Tibial nerve (tissue), 4 donors: ENCODE results near the gene WFDC6. TPM values are rescaled to one million over a fixed set of nuclear protein-coding genes. Genes with fewer than 3 reads are reported as not detected.

Experiments used
- DNase-seq, 2 donors: peaks; one replicate each; pipeline ENCODE4 v3.0.0-alpha.2; 2019; ENCODE audit warnings: low spot score in 2 of 2
- H3K27ac ChIP-seq, 4 donors: fragments of 200-600 bp; sonication (generic) in 3 of 4; one replicate each; pipeline ENCODE4 v1.5.1; 2017 to 2019; ENCODE audit warnings: mild to moderate bottlenecking in 1 of 4
- H3K27me3 ChIP-seq, 2 donors: fragments of 200-600 bp; sonication (generic) in 1 of 2; one replicate each; pipeline versions ENCODE4 v1.5.1 to v1.6.0; 2017 to 2019
- H3K36me3 ChIP-seq, 3 donors: fragments of 200-600 bp; sonication (generic); one replicate each; pipeline ENCODE4 v1.5.1; 2018 to 2019
- H3K4me1 ChIP-seq, 4 donors: fragments of 200-600 bp; sonication (generic) in 3 of 4; one replicate each; pipeline ENCODE4 v1.5.1; 2017 to 2019
- H3K4me3 ChIP-seq, 4 donors: fragments of 200-600 bp; sonication (generic) in 3 of 4; one replicate each; pipeline ENCODE4 v1.5.1; 2017 to 2019; ENCODE audit warnings: mild to moderate bottlenecking in 1 of 4, moderate library complexity in 1 of 4
- H3K9me3 ChIP-seq, 4 donors: fragments of 200-600 bp; sonication (generic) in 3 of 4; one replicate each; pipeline ENCODE4 v1.5.1; 2017 to 2019
- EP300 ChIP-seq, 2 donors: sonication (generic); formaldehyde crosslinking; IDR thresholded peaks; one replicate each; pipeline ENCODE4 v1.6.1; 2017; ENCODE audit warnings: antibody characterized with exemption in 2 of 2, mild to moderate bottlenecking in 1 of 2
- POLR2A ChIP-seq, 2 donors: fragments of 450-650 bp; IDR thresholded peaks; one replicate each; pipeline ENCODE4 v1.6.1; 2017; ENCODE audit warnings: antibody characterized with exemption in 2 of 2, mild to moderate bottlenecking in 2 of 2, moderate library complexity in 2 of 2
- WGBS, 2 donors: methylation state at CpG; one replicate each; pipeline ENCODE4 v1.1.5; 2018; 5-methylcytosine and 5-hydroxymethylcytosine counted together
- total RNA-seq, 4 donors: library from RNA; depleted of rRNA; stranded (reverse); fragments of >200 nt; gene quantifications; one replicate each; pipeline ENCODE4 v1.1.0, GENCODE V29; 2016
- TF ChIP-seq, protein P1 (sequence below), 5 experiments: fragments of 200-600 bp in 3 of 5; fragments of 450-650 bp in 2 of 5; sonication (generic) in 3 of 5; IDR thresholded peaks; one replicate each; pipeline ENCODE4 v1.5.1; 2016 to 2019; ENCODE audit warnings: antibody characterized with exemption in 5 of 5, mild to moderate bottlenecking in 3 of 5, moderate library complexity in 2 of 5

WFDC6 gene
- total RNA-seq, 4 donors from 2014 or later: not detected

DNA sequence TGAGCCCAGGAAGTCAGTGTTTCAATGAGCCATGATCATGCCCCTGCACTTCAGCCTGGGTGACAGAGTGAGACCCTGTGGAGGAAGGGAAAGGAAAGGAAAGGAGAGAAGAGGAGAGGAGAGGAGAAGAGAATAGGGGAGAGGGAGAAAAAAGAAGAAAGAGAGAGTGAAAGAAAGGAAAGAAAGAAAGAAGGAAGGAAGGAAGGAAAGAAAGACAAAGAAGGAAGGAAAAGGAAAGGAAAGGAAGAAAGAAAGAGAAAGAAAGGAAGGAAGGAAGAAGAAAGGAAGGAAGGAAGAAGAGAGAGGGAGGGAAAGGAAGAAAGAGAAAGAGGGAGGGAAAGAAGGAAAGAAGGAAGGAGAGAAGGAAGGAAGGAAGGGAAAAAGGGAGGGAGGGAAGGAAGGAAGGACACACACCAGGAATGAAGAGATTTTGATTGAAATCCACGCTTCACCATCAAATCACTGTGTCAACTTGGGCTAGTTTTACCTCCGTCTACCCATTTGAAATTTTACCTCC, 25.5 kb upstream of the WFDC6 start:
- no peak for DNase-seq
- Histone ChIP-seq H3K4me3 (no peak overlapping the region), H3K27me3 (no peaks in the 10 kb centered on the region), H3K36me3 (no peaks in the 10 kb centered on the region), H3K4me1 (no peaks in the 10 kb centered on the region), H3K9me3 (no peaks in the 10 kb centered on the region), H3K27ac (no peak overlapping the region)
- 82 to 87% methylated on average over 2 of the region's 2 CpGs for WGBS, 2 donors
- no peak for TF ChIP-seq POLR2A (IDR thresholded peaks at IDR 0.05)
- no peak for TF ChIP-seq EP300 (IDR thresholded peaks at IDR 0.05)
- TF ChIP-seq, protein P1, sequence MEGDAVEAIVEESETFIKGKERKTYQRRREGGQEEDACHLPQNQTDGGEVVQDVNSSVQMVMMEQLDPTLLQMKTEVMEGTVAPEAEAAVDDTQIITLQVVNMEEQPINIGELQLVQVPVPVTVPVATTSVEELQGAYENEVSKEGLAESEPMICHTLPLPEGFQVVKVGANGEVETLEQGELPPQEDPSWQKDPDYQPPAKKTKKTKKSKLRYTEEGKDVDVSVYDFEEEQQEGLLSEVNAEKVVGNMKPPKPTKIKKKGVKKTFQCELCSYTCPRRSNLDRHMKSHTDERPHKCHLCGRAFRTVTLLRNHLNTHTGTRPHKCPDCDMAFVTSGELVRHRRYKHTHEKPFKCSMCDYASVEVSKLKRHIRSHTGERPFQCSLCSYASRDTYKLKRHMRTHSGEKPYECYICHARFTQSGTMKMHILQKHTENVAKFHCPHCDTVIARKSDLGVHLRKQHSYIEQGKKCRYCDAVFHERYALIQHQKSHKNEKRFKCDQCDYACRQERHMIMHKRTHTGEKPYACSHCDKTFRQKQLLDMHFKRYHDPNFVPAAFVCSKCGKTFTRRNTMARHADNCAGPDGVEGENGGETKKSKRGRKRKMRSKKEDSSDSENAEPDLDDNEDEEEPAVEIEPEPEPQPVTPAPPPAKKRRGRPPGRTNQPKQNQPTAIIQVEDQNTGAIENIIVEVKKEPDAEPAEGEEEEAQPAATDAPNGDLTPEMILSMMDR (IDR thresholded peaks at IDR 0.05): no peak

DNA sequence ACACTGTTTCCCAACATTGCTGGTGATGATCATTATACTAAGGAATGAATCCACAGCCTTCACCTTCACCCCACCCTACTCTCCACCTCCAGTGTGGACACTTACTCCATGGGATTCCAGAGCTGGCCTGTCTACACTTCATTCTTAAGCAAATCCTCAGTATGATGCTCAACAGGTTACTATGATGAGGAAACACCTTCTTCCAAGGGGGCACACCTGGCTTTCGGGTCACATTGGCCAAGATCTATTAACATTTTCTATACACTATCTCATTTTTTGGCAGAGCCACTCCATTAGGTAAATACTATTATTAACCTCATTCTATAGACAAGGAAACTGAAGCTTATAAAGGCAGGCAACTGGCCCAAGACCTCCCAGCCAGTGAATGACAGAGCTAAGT, 15.9 kb upstream of the WFDC6 start:
- TF ChIP-seq, protein P1 (IDR thresholded peaks at IDR 0.05): no peak
- TF ChIP-seq POLR2A (IDR thresholded peaks at IDR 0.05) (no peak), EP300 (IDR thresholded peaks at IDR 0.05) (no peak)
- Histone ChIP-seq H3K36me3 (no peaks in the 10 kb centered on the region), H3K4me1 (no peaks in the 10 kb centered on the region), H3K27ac (no peak overlapping the region), H3K4me3 (no peak overlapping the region), H3K9me3 (no peaks in the 10 kb centered on the region), H3K27me3 (no peaks in the 10 kb centered on the region)
- no peak for DNase-seq
- 90 to 94% methylated on average over 1 of the region's 1 CpG for WGBS, 2 donors

DNA sequence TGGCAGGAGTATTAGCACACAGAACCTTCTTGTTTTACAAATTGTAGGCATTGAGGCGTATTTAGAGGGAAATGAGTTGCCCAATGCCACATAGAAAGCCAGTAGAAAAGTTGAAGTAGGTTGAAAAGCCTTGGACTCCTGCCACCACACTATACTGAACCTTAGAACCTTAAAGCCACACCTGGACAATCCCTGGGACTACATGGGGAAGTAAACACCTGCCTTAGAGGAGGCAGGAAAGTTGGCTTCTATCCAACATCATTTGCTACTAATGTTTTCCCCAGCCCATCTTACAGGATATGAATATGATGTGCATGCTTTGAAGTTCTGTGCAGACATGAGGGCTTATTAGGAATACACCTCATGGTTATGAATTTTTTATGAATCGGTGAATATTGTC, 13.2 kb upstream of the WFDC6 start:
- H3K36me3 ChIP-seq: no peaks in the 10 kb centered on the region
- no peaks in the 10 kb centered on the region for H3K4me1 ChIP-seq
- no peak overlapping the region for H3K27ac ChIP-seq
- no peak overlapping the region for H3K4me3 ChIP-seq
- H3K9me3 ChIP-seq: no peaks in the 10 kb centered on the region
- no peak for TF ChIP-seq EP300 (IDR thresholded peaks at IDR 0.05)
- no peak for TF ChIP-seq POLR2A (IDR thresholded peaks at IDR 0.05)
- TF ChIP-seq, protein P1 (IDR thresholded peaks at IDR 0.05): no peak
- H3K27me3 ChIP-seq: no peaks in the 10 kb centered on the region
- 82 to 84% methylated on average over 2 of the region's 2 CpGs for WGBS, 2 donors
- DNase-seq: no peak

DNA sequence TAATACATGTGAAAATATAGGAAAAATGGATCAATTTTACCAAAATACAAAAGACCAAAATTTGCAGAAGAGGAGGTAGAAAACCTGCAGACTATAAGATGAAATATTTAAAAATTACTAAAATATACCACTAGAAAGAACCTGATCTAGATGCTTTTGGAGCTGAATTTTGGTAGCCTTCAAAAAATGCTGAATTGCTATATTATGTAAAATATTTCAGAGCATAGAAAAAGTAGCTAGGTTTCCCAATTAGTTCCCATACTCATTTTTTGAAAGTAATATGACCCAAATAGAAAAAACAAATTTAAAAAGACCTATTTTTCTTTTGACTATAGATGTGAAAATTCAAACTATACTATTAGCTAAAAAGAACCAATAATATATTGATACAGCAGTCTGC, 11.5 kb upstream of the WFDC6 start:
- Histone ChIP-seq H3K27ac (no peak overlapping the region), H3K4me3 (no peak overlapping the region), H3K4me1 (no peaks in the 10 kb centered on the region), H3K27me3 (no peaks in the 10 kb centered on the region), H3K9me3 (no peaks in the 10 kb centered on the region), H3K36me3 (no peaks in the 10 kb centered on the region)
- TF ChIP-seq, protein P1 (IDR thresholded peaks at IDR 0.05): no peak
- TF ChIP-seq POLR2A (IDR thresholded peaks at IDR 0.05) (no peak), EP300 (IDR thresholded peaks at IDR 0.05) (no peak)
- DNase-seq: no peak

DNA sequence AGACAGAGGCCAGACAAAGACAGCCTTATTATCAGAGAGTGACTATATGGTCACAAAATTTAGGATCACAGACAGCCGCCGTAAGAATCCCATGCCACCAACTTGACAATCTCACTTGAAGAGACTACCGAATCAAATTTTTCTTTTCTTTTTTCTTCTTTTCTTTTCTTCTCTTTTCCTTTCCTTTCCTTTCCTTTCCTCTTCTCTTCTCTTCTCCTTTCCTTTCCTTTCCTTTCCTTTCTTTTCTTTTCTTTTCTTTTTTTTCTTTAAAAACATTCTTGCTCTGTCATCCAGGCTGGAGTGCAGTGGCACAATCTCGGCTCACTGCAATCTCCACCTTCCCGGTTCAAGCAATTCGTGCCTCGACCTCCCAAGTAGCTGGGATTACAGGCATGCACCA, 9.1 kb upstream of the WFDC6 start:
- 78 to 84% methylated on average over 7 of the region's 7 CpGs for whole genome bisulfite sequencing, 2 donors
- Histone ChIP-seq H3K36me3 (no peaks in the 10 kb centered on the region), H3K4me1 (no peaks in the 10 kb centered on the region), H3K9me3 (no peaks in the 10 kb centered on the region), H3K27ac (no peak overlapping the region), H3K27me3 (no peaks in the 10 kb centered on the region), H3K4me3 (no peak overlapping the region)
- no peak for DNase-seq
- TF ChIP-seq, protein P1 (IDR thresholded peaks at IDR 0.05): no peak
- TF ChIP-seq POLR2A (IDR thresholded peaks at IDR 0.05) (no peak), EP300 (IDR thresholded peaks at IDR 0.05) (no peak)
